Motor neuron (in vitro differentiated cells): ENCODE measurements around the gene HCN4. TPM values are rescaled to one million over a fixed set of nuclear protein-coding genes. Genes with fewer than 3 reads are reported as not detected.

Experiments used
- total RNA-seq, 8 experiments: library from RNA; unstranded; fragments of 300-600 nt; gene quantifications; 2 replicates each; pipeline versions ENCODE4 v1.2.3 to v1.2.4, GENCODE V29; 2022

HCN4 gene
- total RNA-seq, 8 experiments from 2014 or later = 0.35 to 6.6 (median 3.3) TPM

Other genes starting within 250 kb of the HCN4 start
- gene REC114, start 74.2 kb upstream of the HCN4 start, total RNA-seq = not detected